DMS153 treated with DMSO at 0.1 percent for 48 hours (cell line): ENCODE measurements around the gene EHD1.
"Not testable (repeated sequence)": the region's sequence is repeated elsewhere in the genome, so short reads cannot be mapped to it uniquely, and the experiment has no call there.

Experiments used
- DNase-seq: peaks from one replicate; lab custom pipeline; 2025; ENCODE audit not compliant: unreplicated experiment; lab: John Stamatoyannopoulos, UW

Gene EHD1

DNA sequence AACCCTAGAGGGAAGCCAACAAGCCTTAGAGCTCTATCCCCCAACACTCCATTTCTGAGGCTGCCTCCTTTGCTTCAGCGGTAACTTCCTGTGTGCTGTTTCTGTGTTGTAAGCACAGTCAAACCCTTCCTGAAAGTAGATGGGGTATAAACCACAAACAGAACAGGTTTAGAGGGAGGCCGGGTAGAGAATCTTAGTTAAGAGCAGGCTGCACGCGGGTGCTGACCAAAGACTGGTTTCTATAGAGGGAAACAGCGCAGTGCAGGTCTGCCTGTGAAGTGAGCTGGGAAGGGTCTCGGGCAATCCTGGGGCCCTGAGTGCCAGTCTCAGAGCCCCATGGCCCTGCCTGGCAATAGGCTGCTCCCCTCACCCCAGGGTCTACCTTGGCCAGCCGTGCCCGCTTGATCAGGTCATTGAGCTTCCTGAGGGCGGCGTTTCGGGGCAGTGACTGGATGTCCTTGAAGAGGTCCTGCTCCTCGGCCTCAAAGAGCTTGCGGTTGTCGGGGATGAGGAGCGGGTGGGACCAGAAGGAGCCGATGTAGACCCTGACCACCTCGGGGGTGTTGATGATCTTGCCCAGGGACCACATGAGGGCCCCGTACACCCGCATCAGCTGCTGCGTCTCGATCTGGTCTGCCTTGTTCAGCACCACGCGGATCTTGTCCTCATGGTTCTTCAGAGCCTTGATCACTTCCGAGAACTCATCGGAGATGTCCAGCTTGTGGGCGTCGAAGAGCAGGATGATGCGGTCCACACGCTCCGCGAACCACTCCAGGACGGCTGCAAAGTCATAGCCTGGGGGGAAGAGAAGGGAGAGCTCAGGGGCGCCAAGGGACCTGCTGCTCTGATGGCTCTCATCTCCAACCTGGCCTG lies 18.6 kb downstream of the EHD1 start:
- DNase-seq: no peak

GRCh38 chr11:64858467-64859263 lies 19.8 kb downstream of the EHD1 start:
- no peak for DNase-seq

GRCh38 chr11:64857485-64857884 lies 20.9 kb downstream of the EHD1 start:
- DNase-seq: no peak

- no peak for DNase-seq
These were observed 21.8 kb downstream of the EHD1 start for GRCh38 chr11:64856382-64857227.

DNA sequence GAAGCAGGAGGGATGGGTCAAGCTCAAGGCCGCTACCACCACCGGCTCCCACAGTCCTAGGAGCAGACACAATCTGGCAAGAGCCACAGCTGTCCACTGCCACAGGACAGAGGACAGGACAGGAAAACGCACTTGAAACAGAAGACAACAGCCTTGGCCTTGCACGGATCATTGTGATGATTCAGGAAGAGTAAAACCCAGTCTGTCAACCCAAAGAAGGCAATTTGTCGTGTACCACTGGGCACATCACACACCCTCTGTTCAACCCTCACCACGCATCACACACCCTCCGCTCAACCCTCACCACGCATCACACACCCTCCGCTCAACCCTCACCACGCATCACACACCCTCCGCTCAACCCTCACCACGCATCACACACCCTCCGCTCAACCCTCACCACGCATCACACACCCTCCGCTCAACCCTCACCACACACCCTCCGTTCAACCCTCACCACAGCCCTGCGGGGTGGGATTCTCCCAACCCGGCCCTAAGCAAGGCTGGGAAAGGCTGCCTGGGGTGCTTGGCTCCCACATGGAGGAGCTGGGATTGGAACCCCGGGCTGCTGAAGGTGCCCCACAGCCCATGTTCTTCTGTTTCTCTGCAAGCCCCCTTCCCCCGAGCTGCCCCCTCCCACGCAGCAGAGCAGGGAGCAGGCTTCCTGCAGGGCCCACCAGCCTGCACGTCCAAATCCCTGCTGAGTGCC lies 22.7 kb downstream of the EHD1 start:
- no peak for DNase-seq

GRCh38 chr11:64854534-64855502 lies 23.6 kb downstream of the EHD1 start:
- no peak for DNase-seq

DNA sequence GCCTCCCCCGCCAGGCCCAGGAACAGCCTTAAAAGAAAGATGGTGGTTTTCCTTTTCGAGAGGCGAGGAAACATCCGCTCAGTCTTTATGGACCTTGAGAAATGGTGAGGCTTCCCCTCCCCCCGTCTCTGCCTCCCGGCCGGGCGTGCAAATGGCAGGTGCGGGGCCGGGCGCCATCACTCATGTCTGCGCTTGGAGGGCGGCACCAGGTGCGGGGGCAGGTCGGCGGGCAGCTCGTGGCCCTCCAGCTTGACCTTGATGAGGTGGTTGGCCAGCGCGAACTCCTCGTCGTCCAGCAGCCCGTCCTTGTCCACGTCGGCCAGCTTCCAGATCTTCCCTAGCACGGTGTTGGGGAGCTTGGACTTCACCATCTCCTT lies 24.3 kb downstream of the EHD1 start:
- no peak for DNase-seq

DNA sequence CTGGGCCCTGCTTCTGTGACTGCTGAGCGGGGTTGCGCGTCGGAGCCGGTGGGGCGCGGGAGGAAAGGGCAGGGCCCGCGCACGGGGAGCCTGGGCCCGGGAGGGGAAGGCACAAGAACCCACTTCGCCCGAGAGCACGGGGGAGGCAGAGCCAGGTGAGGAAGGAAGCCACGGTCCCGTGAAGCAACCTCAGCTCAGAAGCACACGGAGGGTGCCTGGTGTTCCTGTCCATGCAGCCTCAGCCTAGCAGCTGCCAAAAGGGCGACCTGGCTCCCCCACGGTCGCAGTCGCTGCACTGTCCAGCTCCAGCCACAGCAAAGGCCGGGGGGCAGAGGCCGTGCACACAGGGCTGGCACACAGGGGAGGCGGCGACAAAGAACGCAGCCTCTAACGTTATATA lies 24.7 kb downstream of the EHD1 start:
- DNase-seq: no peak

DNA sequence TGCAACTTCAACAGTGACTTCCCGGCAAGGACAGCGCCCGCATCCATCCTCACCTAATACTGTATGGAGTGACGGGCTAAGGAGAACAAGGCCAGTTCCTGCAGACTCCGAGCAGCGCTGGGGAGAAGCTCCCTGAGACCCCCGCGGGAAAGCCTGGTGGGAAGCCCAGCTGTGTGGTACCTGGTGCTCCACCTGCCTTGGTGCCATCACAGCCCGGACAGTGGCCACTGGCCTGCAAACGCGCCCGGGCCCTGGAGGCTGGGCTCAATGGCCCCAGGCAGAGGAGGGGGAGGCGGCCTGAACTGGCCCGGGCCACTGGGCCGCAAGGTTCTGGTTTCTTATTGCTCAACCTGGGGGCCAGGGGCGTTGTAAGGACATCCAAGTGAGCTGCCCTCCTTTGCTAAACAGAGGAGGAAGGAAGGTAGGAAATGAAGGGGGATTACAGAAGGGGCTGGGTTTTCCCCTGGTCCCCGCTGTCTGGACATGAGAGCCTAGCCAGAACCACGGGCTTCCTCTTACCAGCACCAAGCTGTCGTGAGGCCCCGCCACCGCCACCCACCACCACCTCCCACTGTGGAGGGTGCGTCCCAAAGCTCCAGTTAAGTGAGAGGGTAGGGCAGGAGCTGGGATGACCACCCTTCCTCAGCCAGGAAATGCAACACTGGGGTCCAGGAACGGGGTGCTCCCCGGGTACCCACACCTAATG lies 25.5 kb downstream of the EHD1 start:
- DNase-seq: no peak

GRCh38 chr11:64851831-64852351 lies 26.5 kb downstream of the EHD1 start:
- DNase-seq: no peak

DNA sequence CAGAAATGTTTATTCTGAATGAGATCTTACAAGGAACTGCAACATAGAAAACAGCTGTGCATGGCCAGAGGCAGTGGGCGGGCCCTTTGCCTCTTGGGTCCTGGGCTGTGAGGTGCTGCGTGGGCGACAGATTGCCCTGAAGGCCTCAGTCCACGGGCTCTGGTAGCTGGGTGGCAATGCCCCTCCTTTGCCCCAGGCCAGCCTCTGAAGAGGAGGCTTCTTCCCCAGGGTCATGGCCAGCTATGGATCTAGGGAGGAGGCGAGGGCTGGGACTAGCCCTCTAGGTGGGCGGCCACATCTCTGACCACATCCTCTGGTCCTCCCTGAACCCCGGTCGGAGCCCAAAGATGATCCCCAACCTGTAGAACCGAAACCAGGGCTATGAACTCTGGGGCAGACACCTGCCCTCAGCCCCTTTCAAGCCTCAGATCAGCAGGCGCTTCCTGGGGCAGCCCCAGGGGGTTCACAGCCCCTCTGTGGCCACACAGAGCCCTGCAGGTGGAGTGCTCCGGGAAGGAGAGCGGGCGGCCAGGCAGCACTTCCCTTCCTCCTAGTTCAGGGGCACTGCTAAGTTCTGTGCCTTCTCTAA lies 27.3 kb downstream of the EHD1 start:
- DNase-seq: no peak

DNA sequence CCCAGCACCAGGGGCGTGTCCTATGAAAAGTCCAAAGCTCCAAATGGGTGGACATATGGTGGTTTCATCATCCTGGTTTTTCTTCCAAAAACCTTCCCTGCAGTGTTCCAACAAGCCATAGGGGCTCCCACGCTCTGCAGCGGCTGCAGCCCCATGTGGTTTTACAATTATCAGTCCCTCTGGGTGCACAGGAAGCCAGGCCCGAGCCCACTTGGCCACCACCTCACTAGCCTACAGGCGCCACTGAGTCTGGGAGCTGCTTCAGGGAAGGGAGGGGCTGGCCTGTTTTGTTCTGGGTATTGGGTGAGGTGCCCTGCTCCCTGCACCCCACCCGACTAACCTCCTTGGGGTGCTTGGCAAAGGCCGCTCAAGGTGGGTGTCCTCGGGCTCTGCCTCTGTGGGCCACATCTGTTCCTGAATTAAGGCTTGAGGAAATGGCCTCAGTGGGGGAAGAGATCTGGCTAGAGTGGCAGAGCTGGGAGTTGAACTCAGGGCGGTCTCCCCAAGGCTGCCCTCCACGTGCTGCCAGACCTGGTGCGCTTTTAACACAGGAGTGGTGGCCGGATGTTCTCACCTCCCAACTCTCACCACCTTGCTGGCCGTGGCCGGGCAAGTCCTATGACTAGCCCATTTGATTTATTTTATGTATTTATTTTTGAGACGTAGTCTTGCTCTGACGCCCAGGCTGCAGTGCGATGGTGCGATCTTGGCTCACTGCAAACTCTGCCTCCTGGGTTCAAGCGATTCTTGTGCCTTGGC lies 28.6 kb downstream of the EHD1 start:
- DNase-seq: no peak

- no peak for DNase-seq
These were observed 29.4 kb downstream of the EHD1 start for GRCh38 chr11:64848826-64849597.

- no peak for DNase-seq
These were observed 30.1 kb downstream of the EHD1 start for GRCh38 chr11:64848214-64848825.

- DNase-seq: peak; percentile 95
These were observed 31.3 kb downstream of the EHD1 start for GRCh38 chr11:64846998-64847666.

DNA sequence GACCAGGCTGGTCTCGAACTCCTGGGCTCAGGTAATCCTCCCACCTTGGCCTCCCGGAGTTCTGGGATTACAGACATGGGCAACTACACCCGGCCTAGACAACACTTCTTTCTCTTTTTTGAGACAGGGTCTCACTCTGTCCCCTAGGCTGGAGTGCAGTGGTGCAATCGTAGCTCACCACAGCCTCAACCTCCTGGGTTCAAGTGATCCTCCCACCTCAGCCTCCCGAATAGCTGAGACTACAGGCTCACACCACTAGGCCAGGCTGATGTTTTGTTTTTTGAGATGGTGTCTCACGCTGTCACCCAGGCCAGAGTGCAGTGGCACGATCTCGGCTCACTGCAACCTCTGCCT lies 32.7 kb downstream of the EHD1 start:
- DNase-seq: not testable (repeated sequence)
